ENCODE measurements around the gene PEPD.
"Not testable (repeated sequence)": the region's sequence is repeated elsewhere in the genome, so short reads cannot be mapped to it uniquely, and the experiment has no call there.

The PEPD gene

GRCh38 chr19:33496038-33496895, 25.3 kb downstream of the PEPD start:
- no peak for DNase-seq

- no peak for DNase-seq
These were observed 28.0 kb downstream of the PEPD start for GRCh38 chr19:33493401-33494275.

GRCh38 chr19:33492951-33493350, 28.6 kb downstream of the PEPD start:
- no peak for DNase-seq

GRCh38 chr19:33492090-33492489, 29.5 kb downstream of the PEPD start:
- DNase-seq = no peak

- DNase-seq = not testable (repeated sequence)
These were observed 31.0 kb downstream of the PEPD start for GRCh38 chr19:33490596-33490995.

- no peak for DNase-seq
These were observed 31.5 kb downstream of the PEPD start for GRCh38 chr19:33490041-33490451.

GRCh38 chr19:33488826-33489225, 32.8 kb downstream of the PEPD start:
- no peak for DNase-seq

- no peak for DNase-seq
These were observed 33.4 kb downstream of the PEPD start for GRCh38 chr19:33487901-33488800.

GRCh38 chr19:33486936-33487811, 34.4 kb downstream of the PEPD start:
- no peak for DNase-seq

GRCh38 chr19:33486407-33486806, 35.2 kb downstream of the PEPD start:
- DNase-seq = no peak

- DNase-seq = no peak
These were observed 37.3 kb downstream of the PEPD start for GRCh38 chr19:33484226-33484774.

GRCh38 chr19:33482476-33482875, 39.1 kb downstream of the PEPD start:
- DNase-seq = no peak

- DNase-seq = no peak
These were observed 39.7 kb downstream of the PEPD start for GRCh38 chr19:33481863-33482262.

GRCh38 chr19:33479570-33479969, 42.0 kb downstream of the PEPD start:
- DNase-seq = not testable (repeated sequence)

- DNase-seq = no peak
These were observed 43.8 kb downstream of the PEPD start for GRCh38 chr19:33477781-33478180.

GRCh38 chr19:33476151-33476707, 45.4 kb downstream of the PEPD start:
- DNase-seq = peak; percentile 8

GRCh38 chr19:33473653-33474305, 47.8 kb downstream of the PEPD start:
- peak; percentile 25 for DNase-seq

- DNase-seq = peak; percentile 17
These were observed 48.6 kb downstream of the PEPD start for GRCh38 chr19:33472691-33473652.

- peak; percentile 17 for DNase-seq
These were observed 49.4 kb downstream of the PEPD start for GRCh38 chr19:33472226-33472625.

Data from activated CD8-positive, alpha-beta memory T cell treated with anti-CD3 and anti-CD28 coated beads, Interleukin-2, amount 50 U/mL, for 48 hours (primary cell).